ENCODE results near the gene CRYBG1. TPM values are rescaled to one million over a fixed set of nuclear protein-coding genes. Genes with fewer than 3 reads are reported as not detected.

Gene CRYBG1
- total and polyA plus RNA-seq, 2 of the 13 experiments (the other 11 are each of a cell fraction or from before 2014, with no cell fraction given), result 10.1 to 21.9 TPM

GRCh38 chr6:106325336-106326178, 35.0 kb upstream of the CRYBG1 start, which contains the start of gene ATG5 (continued):
- TF ChIP-seq ZNF512B (CRISPR knock-in tag; IDR thresholded peaks at IDR 0.05; ENCODE audit: borderline replicate concordance) (no peak), ZNF746 (CRISPR knock-in tag; IDR thresholded peaks at IDR 0.05) (peak; percentile 89; the same call in 1 of the 2 replicates), ZHX2 (IDR thresholded peaks at IDR 0.05; ENCODE audit: low read depth) (peak; percentile 94), ZHX2 (CRISPR knock-in tag; IDR thresholded peaks at IDR 0.05; ENCODE audit: borderline replicate concordance) (no peak), ZNF160 (CRISPR knock-in tag; IDR thresholded peaks at IDR 0.05) (0 out of 2 replicates have a peak, but pooled peaks have one; percentile 44), HBP1 (CRISPR knock-in tag; IDR thresholded peaks at IDR 0.05; ENCODE audit: low read depth) (peak; percentile 30; the same call in 1 of the 2 replicates), ZNF274 (CRISPR knock-in tag; IDR thresholded peaks at IDR 0.05) (no peak), PHF20 (CRISPR knock-in tag; IDR thresholded peaks at IDR 0.05) (peak; percentile 98), ZNF501 (CRISPR knock-in tag; IDR thresholded peaks at IDR 0.05) (peak; percentile 99), MLXIP (CRISPR knock-in tag; IDR thresholded peaks at IDR 0.05; ENCODE audit: borderline replicate concordance) (no peak), ZNF367 (CRISPR knock-in tag; IDR thresholded peaks at IDR 0.05; ENCODE audit: borderline replicate concordance) (peak; percentile 55; the same call in 1 of the 2 replicates), CCDC6 (CRISPR knock-in tag; IDR thresholded peaks at IDR 0.05) (peak; percentile 55; the same call in 1 of the 2 replicates), POLR2A (IDR thresholded peaks at IDR 0.05; ENCODE audit: insufficient read depth in 1 of 2, low read depth in 2 of 2, low read length in 2 of 2) (peak; percentile 83 to 90), MAFK (conservative IDR thresholded peaks at IDR 0.05 in 1 of 2, IDR thresholded peaks at IDR 0.05 in 1 of 2; ENCODE audit: low read length in 2 of 2) (no peak), ZNF329 (CRISPR knock-in tag; IDR thresholded peaks at IDR 0.05; ENCODE audit: low read depth) (no peak)
